Sigmoid colon (tissue), 7 donors: Measurements from ENCODE around the gene CAPN2. TPM values are rescaled to one million over a fixed set of nuclear protein-coding genes. Genes with fewer than 3 reads are reported as not detected.

Experiments
- DNase-seq: peaks from one replicate; pipeline ENCODE4 v3.0.0-alpha.2; 2019
- H3K27ac ChIP-seq, 4 donors: fragments of 200-600 bp; sonication (generic); one replicate each; pipeline ENCODE4 v1.5.1; 2016 to 2019; ENCODE audit warnings: mild to moderate bottlenecking in 1 of 4
- H3K27me3 ChIP-seq, 3 donors: fragments of 200-600 bp; sonication (generic); one replicate each; pipeline ENCODE4 v1.5.1; 2019; ENCODE audit warnings: mild to moderate bottlenecking in 1 of 3
- H3K36me3 ChIP-seq, 4 donors: fragments of 200-600 bp; sonication (generic); one replicate each; pipeline ENCODE4 v1.5.1; 2016 to 2019
- H3K4me1 ChIP-seq, 4 donors: fragments of 200-600 bp; sonication (generic); one replicate each; pipeline ENCODE4 v1.5.1; 2017 to 2019
- H3K4me3 ChIP-seq, 4 donors: fragments of 200-600 bp; sonication (generic); one replicate each; pipeline ENCODE4 v1.5.1; 2017 to 2019; ENCODE audit warnings: mild to moderate bottlenecking in 2 of 4, moderate library complexity in 1 of 4
- H3K9me3 ChIP-seq, 4 donors: fragments of 200-600 bp in 3 of 4; sonication (generic) in 3 of 4; one replicate each; pipeline versions ENCODE4 v1.5.1 to v1.6.1; 2013 to 2019
- EP300 ChIP-seq, 4 donors: sonication (generic); formaldehyde crosslinking; IDR thresholded peaks; one replicate each; pipeline ENCODE4 v1.6.1; 2017; ENCODE audit warnings: antibody characterized with exemption in 4 of 4
- POLR2A ChIP-seq, 2 donors: fragments of 450-650 bp; IDR thresholded peaks; one replicate each; pipeline ENCODE4 v1.6.1; 2016; ENCODE audit warnings: antibody characterized with exemption in 2 of 2, mild to moderate bottlenecking in 2 of 2, moderate library complexity in 2 of 2
- POLR2AphosphoS5 ChIP-seq, 4 donors: sonication (generic); formaldehyde crosslinking; IDR thresholded peaks; one replicate each; pipeline ENCODE4 v1.6.1; 2017; ENCODE audit warnings: antibody characterized with exemption in 4 of 4
- WGBS, 2 donors: extraction: QIAGEN DNeasy Blood & Tissue Kit; methylation state at CpG; one replicate each; pipeline ENCODE4 v1.1.7; 2013; 5-methylcytosine and 5-hydroxymethylcytosine counted together
- intact Hi-C: fragments of 100-400 bp; cut with DNase I; formaldehyde crosslinking; loops from one replicate; pipeline ENCODE4 v1.15.1; 2023
- polyA plus RNA-seq, 3 donors: library from polyadenylated mRNA; stranded (reverse); fragments of 200-250 nt; gene quantifications; one replicate each; pipeline ENCODE4 v1.2.3, GENCODE V29; 2013
- total RNA-seq, 4 donors: library from RNA; depleted of rRNA; stranded (reverse); fragments of >200 nt; gene quantifications; one replicate each; pipeline ENCODE4 v1.1.0, GENCODE V29; 2016
- TF ChIP-seq, protein P1 (sequence below), 4 experiments: fragments of 450-650 bp in 3 of 4; fragments of 200-600 bp in 1 of 4; IDR thresholded peaks; one replicate each; pipeline ENCODE4 v1.5.1; 2016 to 2019; ENCODE audit warnings: antibody characterized with exemption in 4 of 4, mild to moderate bottlenecking in 3 of 4, moderate library complexity in 2 of 4
- donor health status: healthy with polysubstance abuse.
- donor health status: Bipolar disorder and iron deficiency.
- donor health status: healthy.

CAPN2 gene
- total and polyA plus RNA-seq, 7 donors, result 67.3 to 266 (median 135) TPM

DNA sequence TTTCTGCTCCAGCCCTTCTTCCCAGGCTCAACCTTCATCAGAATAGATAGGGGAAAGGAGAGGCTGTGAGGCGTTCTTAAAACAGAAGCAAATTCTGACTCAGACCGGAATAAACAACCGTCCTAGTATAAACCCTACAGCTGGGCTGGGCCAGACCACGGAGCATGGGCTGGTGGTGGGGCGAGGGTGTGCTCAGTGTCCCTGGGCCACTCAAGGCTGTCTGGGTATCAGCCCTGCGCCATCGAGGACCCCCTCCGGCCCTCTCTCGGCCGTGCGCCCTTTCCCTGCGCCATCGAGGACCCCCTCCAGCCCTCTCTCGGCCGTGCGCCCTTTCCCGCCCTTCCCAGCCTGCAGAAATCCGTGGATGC is 36.0 kb downstream of the CAPN2 start:
- WGBS, 2 donors, result 49 to 56% methylated on average over 18 of the region's 18 CpGs
- Histone ChIP-seq H3K27ac (peak overlapping the region; percentile 70 to 83 (median 76)), H3K9me3 (no peaks in the 10 kb centered on the region), H3K36me3 (peaks cover 26 to 79% (median 53%) of the 10 kb centered on the region in 4 donors), H3K4me3 (peak overlapping the region; percentile 30 to 58 (median 48)), H3K27me3 (no peaks in the 10 kb centered on the region), H3K4me1 (peaks cover 0 to 15% (median 12%) of the 10 kb centered on the region in 4 donors)
- TF ChIP-seq, protein P1, sequence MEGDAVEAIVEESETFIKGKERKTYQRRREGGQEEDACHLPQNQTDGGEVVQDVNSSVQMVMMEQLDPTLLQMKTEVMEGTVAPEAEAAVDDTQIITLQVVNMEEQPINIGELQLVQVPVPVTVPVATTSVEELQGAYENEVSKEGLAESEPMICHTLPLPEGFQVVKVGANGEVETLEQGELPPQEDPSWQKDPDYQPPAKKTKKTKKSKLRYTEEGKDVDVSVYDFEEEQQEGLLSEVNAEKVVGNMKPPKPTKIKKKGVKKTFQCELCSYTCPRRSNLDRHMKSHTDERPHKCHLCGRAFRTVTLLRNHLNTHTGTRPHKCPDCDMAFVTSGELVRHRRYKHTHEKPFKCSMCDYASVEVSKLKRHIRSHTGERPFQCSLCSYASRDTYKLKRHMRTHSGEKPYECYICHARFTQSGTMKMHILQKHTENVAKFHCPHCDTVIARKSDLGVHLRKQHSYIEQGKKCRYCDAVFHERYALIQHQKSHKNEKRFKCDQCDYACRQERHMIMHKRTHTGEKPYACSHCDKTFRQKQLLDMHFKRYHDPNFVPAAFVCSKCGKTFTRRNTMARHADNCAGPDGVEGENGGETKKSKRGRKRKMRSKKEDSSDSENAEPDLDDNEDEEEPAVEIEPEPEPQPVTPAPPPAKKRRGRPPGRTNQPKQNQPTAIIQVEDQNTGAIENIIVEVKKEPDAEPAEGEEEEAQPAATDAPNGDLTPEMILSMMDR (IDR thresholded peaks at IDR 0.05), result no peak
- no peak for TF ChIP-seq POLR2AphosphoS5 (IDR thresholded peaks at IDR 0.05)
- TF ChIP-seq POLR2A (IDR thresholded peaks at IDR 0.05), result no peak
- TF ChIP-seq EP300 (IDR thresholded peaks at IDR 0.05), result no peak
- intact Hi-C loops, result no loop called here
- DNase-seq, result no peak

DNA sequence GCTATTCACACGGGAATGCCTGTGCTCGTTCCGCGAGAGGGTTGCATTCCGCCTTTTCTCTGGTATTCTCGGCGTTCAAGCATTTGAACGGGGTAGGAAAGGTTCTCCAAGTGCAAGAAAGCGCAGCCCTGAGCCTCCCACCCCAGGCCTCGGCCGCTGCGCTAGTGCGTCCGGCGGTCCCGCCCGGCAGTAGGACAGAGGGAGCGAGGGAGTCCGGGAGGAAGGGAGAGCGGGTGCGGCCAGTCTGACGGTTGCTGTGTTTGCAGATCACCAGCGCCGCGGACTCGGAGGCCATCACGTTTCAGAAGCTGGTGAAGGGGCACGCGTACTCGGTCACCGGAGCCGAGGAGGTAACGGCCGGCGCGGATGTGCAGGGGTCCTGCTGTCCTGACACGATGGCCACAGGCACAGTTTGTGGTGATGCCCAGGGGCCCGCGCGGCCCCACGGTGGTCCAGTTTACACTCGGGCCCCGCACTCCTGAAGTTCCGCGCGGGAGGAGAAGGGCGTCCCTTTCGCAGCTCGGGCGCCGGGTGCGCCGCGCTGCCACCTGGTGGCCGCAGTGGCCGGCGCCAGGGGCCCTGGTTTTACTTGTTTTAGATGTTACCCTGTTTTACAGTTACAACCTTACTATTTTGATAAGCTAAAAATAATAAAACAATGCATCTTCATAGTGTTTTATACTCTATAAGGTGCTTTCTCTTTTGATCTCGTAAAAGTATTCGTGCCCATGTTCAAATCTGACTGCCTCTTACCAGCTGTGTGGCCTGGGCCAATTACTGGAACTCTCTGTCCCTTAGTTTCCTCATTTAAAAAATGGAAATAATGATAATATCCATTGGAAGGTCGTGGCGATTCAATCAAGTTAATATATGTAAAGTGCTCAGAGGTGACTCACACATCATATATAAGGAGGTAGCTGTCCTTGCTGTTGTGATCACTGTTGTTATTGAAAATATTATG is 36.7 kb downstream of the CAPN2 start:
- Histone ChIP-seq H3K4me1 (peaks cover 0 to 15% (median 12%) of the 10 kb centered on the region in 4 donors), H3K9me3 (no peaks in the 10 kb centered on the region), H3K4me3 (peak overlapping the region; percentile 30 to 58 (median 48)), H3K27ac (peak overlapping the region; percentile 70 to 83 (median 76)), H3K27me3 (no peaks in the 10 kb centered on the region), H3K36me3 (peaks cover 28 to 79% (median 56%) of the 10 kb centered on the region in 4 donors)
- WGBS, 2 donors, result 10 to 22% methylated on average over 61 of the region's 61 CpGs
- peak; percentile 82 for DNase-seq
- intact Hi-C loops, result loop anchor here (1.0 kb wide), 2 partner anchors 37 to 51 kb away; partner anchors contain the start of gene CAPN2
- TF ChIP-seq EP300 (IDR thresholded peaks at IDR 0.05) (no peak), POLR2A (IDR thresholded peaks at IDR 0.05) (no peak), POLR2AphosphoS5 (IDR thresholded peaks at IDR 0.05) (peak in 1 of 4 donors; percentile 42)
- TF ChIP-seq, protein P1 (IDR thresholded peaks at IDR 0.05), result peak; percentile 74 to 98 (median 90)

DNA sequence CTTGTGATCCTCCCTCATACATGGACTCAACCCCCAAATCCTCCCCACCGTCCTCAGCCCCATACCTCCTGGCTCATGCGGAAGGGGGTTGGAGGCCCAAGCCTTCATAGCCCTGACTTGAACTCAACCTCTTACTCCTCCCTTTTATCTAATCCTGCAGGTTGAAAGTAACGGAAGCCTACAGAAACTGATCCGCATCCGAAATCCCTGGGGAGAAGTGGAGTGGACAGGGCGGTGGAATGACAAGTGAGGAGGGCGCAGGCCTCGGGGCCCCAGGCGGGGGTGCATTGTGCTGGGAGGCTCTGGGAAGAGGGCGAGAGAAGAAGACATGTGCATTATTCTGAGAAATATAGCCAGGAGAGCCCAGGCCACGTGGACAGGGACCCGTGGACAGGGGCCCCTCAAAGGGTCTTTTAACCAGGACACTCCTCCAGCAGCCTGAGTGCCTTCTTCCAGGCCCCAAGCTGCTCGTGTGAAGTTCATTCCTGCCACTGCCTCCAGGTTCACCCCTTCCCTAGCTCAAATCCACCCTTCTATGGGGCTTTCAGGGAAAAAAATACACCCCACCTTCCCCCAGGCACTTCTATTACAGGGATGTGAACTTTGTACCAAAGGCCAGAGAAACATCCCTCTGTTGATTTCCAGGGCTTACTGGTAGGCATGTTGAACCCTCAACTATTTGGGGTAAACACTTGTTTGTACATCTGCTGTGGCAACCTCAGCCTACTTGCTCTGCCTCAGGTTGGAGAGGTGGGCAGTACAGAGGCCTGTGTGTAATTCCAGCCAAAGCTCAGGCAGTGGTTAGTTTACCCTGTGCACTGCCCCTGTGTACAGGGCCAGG is 38.6 kb downstream of the CAPN2 start:
- Histone ChIP-seq H3K9me3 (no peaks in the 10 kb centered on the region), H3K27ac (no peak overlapping the region), H3K4me3 (no peak overlapping the region), H3K36me3 (peaks cover 33 to 79% (median 58%) of the 10 kb centered on the region in 4 donors), H3K27me3 (no peaks in the 10 kb centered on the region), H3K4me1 (peaks cover 0 to 15% (median 12%) of the 10 kb centered on the region in 4 donors)
- 86 to 95% methylated on average over 13 of the region's 13 CpGs for WGBS, 2 donors
- DNase-seq, result no peak
- TF ChIP-seq POLR2AphosphoS5 (IDR thresholded peaks at IDR 0.05) (no peak), POLR2A (IDR thresholded peaks at IDR 0.05) (no peak), EP300 (IDR thresholded peaks at IDR 0.05) (no peak)
- TF ChIP-seq, protein P1 (IDR thresholded peaks at IDR 0.05), result no peak
- intact Hi-C loops, result no loop called here

DNA sequence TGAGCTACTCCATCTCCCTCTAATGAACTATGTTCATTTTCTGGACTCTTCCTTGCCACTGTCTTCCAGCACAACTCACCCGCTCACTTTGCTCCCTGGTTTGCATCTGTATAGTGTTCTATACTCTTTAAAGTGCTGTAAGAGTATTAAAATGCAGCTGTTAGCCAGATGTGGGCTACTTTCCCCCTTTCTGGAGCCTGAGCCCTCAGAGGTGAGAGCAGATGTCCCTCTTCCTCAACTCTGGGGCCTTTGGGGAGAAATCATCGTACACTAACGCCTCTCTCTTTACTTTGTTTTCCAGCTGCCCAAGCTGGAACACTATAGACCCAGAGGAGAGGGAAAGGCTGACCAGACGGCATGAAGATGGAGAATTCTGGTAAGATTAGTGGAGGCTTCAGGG is 39.4 kb downstream of the CAPN2 start:
- 94% methylated on average over 4 of the region's 4 CpGs for WGBS, 2 donors
- TF ChIP-seq EP300 (IDR thresholded peaks at IDR 0.05) (no peak), POLR2AphosphoS5 (IDR thresholded peaks at IDR 0.05) (no peak), POLR2A (IDR thresholded peaks at IDR 0.05) (no peak)
- TF ChIP-seq, protein P1 (IDR thresholded peaks at IDR 0.05), result no peak
- intact Hi-C loops, result no loop called here
- H3K9me3 ChIP-seq, result no peaks in the 10 kb centered on the region
- H3K4me3 ChIP-seq, result no peak overlapping the region
- no peak overlapping the region for H3K27ac ChIP-seq
- DNase-seq, result no peak
- peaks cover 33 to 79% (median 54%) of the 10 kb centered on the region in 4 donors for H3K36me3 ChIP-seq
- H3K27me3 ChIP-seq, result no peaks in the 10 kb centered on the region
- peaks cover 0 to 15% (median 12%) of the 10 kb centered on the region in 4 donors for H3K4me1 ChIP-seq
